ENCODE results near the gene MS4A4A.

DNA sequence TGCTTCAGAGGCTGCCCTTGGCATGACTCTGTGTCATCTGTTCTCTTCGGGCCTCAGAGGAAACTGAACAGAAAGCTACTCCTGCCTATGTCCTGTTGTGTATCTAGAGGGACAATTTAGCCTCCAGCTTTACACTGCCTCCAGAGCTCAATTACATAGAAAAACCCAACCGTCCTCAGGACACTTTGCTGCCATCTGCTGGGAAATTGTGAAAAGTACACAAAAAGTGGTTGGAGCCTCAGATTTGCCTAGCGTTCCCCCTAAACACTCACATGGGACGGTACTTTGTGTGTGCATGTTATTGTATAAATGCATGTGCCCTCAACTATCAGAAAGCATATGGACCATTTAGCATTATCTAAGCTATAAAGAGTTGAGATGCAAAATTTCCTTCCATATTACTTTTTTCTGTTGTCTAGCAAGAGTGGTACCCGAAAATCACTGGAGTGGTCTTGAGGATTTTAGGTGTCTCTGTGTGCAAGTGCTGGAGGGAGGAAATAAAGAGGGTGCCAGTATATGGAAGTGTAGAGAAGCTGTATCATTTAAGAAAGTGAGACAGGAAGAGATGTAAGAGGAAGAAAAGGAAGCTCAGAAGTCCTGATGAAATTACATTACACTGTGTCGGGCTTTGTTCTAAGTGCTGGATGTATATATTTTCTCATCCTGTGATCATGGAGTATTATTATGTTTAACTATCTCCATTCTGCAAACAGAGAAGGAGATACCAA lies 28.8 kb upstream of the MS4A4A start:
- TF ChIP-seq, protein P1, sequence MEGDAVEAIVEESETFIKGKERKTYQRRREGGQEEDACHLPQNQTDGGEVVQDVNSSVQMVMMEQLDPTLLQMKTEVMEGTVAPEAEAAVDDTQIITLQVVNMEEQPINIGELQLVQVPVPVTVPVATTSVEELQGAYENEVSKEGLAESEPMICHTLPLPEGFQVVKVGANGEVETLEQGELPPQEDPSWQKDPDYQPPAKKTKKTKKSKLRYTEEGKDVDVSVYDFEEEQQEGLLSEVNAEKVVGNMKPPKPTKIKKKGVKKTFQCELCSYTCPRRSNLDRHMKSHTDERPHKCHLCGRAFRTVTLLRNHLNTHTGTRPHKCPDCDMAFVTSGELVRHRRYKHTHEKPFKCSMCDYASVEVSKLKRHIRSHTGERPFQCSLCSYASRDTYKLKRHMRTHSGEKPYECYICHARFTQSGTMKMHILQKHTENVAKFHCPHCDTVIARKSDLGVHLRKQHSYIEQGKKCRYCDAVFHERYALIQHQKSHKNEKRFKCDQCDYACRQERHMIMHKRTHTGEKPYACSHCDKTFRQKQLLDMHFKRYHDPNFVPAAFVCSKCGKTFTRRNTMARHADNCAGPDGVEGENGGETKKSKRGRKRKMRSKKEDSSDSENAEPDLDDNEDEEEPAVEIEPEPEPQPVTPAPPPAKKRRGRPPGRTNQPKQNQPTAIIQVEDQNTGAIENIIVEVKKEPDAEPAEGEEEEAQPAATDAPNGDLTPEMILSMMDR (IDR thresholded peaks at IDR 0.05; ENCODE audit: borderline replicate concordance, extremely low read depth, low read length, poor library complexity, severe bottlenecking), result peak; percentile 33
- TF ChIP-seq EZH2 (IDR thresholded peaks at IDR 0.05; ENCODE audit: borderline replicate concordance, low read depth, low read length, severe bottlenecking), result no peak
